H1 (cell line): ENCODE data around the gene ZDHHC17. TPM values are rescaled to one million over a fixed set of nuclear protein-coding genes. Genes with fewer than 3 reads are reported as not detected.
A peak's percentile ranks its signal among the peaks of the same experiment; 100 is the strongest.

Source experiments
- CTCF ChIA-PET: fragments of 300-600 bp; sonication (Branson Sonifier 250); formaldehyde crosslinking; loops from one replicate; lab custom pipeline; 2021; ENCODE audit not compliant: partially characterized antibody; lab: Charles Lee
- POLR2A ChIA-PET: fragments of 300-600 bp; sonication (Branson Sonifier 250); formaldehyde crosslinking; loops from one replicate; lab custom pipeline; 2021; ENCODE audit warnings: inconsistent platforms; ENCODE audit not compliant: partially characterized antibody; lab: Charles Lee
- DNase-seq, 2 experiments: peaks; one replicate each; pipeline versions ENCODE4 v3.0.0 to v3.0.0-alpha.2; 2010 to 2022; ENCODE audit warnings: low spot score in 2 of 2, low read depth in 1 of 2, mixed read lengths in 1 of 2
- FAIRE-seq: peaks from 2 replicates; lab custom pipeline; 2011; peaks lifted over from hg19 to GRCh38; lab: Jason Lieb, UNC
- H2AFZ ChIP-seq: 2 replicates; pipeline ENCODE4 v1.8.1; 2012; ENCODE audit warnings: low read length, inconsistent platforms
- H2AK5ac ChIP-seq: 2 replicates; pipeline ENCODE4 v1.6.1; 2013; ENCODE audit warnings: low read depth, low read length
- H2BK120ac ChIP-seq: replicated peaks from 2 replicates; pipeline ENCODE3; 2013; ENCODE audit warnings: low read depth, low read length, inconsistent platforms
- H2BK12ac ChIP-seq: 2 replicates; pipeline ENCODE4 v1.6.1; 2013; ENCODE audit warnings: low read depth, low read length
- H2BK15ac ChIP-seq: 2 replicates; pipeline ENCODE4 v1.6.1; 2013; ENCODE audit warnings: low read length
- H2BK20ac ChIP-seq: 2 replicates; pipeline ENCODE4 v1.6.1; 2013; ENCODE audit warnings: low read length
- H2BK5ac ChIP-seq: 2 replicates; pipeline ENCODE4 v1.6.1; 2013; ENCODE audit warnings: low read depth, low read length
- H3K14ac ChIP-seq: 2 replicates; pipeline ENCODE4 v1.6.1; 2013; ENCODE audit warnings: inconsistent platforms; ENCODE audit not compliant: insufficient read length
- H3K18ac ChIP-seq: 2 replicates; pipeline ENCODE4 v1.6.1; 2013; ENCODE audit warnings: low read length; ENCODE audit errors: extremely low read depth
- H3K23ac ChIP-seq: 2 replicates; pipeline ENCODE4 v1.6.1; 2013; ENCODE audit warnings: inconsistent platforms; ENCODE audit not compliant: insufficient read length
- H3K23me2 ChIP-seq: 2 replicates; pipeline ENCODE4 v1.6.1; 2013; ENCODE audit warnings: low read depth, low read length
- H3K27ac ChIP-seq: 2 replicates; pipeline ENCODE4 v1.6.1; 2011; ENCODE audit warnings: low read depth, low read length, inconsistent platforms
- H3K27me3 ChIP-seq, 4 experiments: replicated peaks in 1 of 4; 1 replicate in 1 of 4; 2 replicates in 3 of 4; pipeline versions ENCODE4 v1.6.1 to v1.8.1; 2011 to 2013; ENCODE audit warnings: low read length in 3 of 4, mild to moderate bottlenecking in 3 of 4, inconsistent platforms in 2 of 4, mixed read lengths in 2 of 4, moderate library complexity in 1 of 4; ENCODE audit not compliant: control insufficient read depth in 3 of 4, insufficient read depth in 3 of 4; ENCODE audit errors: extremely low read depth in 1 of 4
- H3K36me3 ChIP-seq, 4 experiments: 2 replicates each; pipeline versions ENCODE4 v1.6.1 to v1.8.1; 2011 to 2013; ENCODE audit warnings: mild to moderate bottlenecking in 4 of 4, low read length in 3 of 4, moderate library complexity in 2 of 4, control low read depth in 1 of 4, inconsistent platforms in 1 of 4; ENCODE audit not compliant: insufficient read depth in 4 of 4, control insufficient read depth in 2 of 4
- H3K4ac ChIP-seq: replicated peaks from 2 replicates; pipeline ENCODE3; 2013; ENCODE audit warnings: low read length, low read depth, mixed read lengths, inconsistent platforms; ENCODE audit not compliant: insufficient read length
- H3K4me1 ChIP-seq, 4 experiments: replicated peaks in 1 of 4; 1 replicate in 1 of 4; 2 replicates in 3 of 4; pipeline versions ENCODE4 v1.6.1 to v1.8.1; 2011 to 2013; ENCODE audit warnings: low read length in 3 of 4, inconsistent platforms in 2 of 4, mixed read lengths in 1 of 4; ENCODE audit not compliant: insufficient read depth in 4 of 4, control insufficient read depth in 3 of 4
- H3K4me2 ChIP-seq, 2 experiments: 2 replicates each; pipeline versions ENCODE4 v1.6.1 to v1.8.1; 2011 to 2013; ENCODE audit warnings: low read depth in 2 of 2, low read length in 2 of 2, control low read depth in 1 of 2, inconsistent platforms in 1 of 2, mild to moderate bottlenecking in 1 of 2; ENCODE audit not compliant: insufficient read depth in 1 of 2
- H3K4me3 ChIP-seq, 4 experiments: fragments of 200-600, 300-600 bp in 1 of 4; sonication (generic), shearing (Covaris generic), sonication (Bioruptor Twin) in 1 of 4; 2 replicates each; pipeline versions ENCODE4 v1.5.1 to v1.8.1; 2011 to 2016; ENCODE audit warnings: low read length in 4 of 4, low read depth in 3 of 4, control low read depth in 2 of 4, inconsistent platforms in 2 of 4, mild to moderate bottlenecking in 2 of 4, mixed read lengths in 1 of 4, moderate library complexity in 1 of 4; ENCODE audit not compliant: insufficient read depth in 2 of 4; ENCODE audit errors: extremely low read depth in 1 of 4
- H3K56ac ChIP-seq: replicated peaks from 2 replicates; pipeline ENCODE3; 2013; ENCODE audit warnings: low read depth, mild to moderate bottlenecking, mixed read lengths, low read length, inconsistent platforms; ENCODE audit not compliant: insufficient read length
- H3K79me1 ChIP-seq: 2 replicates; pipeline ENCODE4 v1.6.1; 2013; ENCODE audit warnings: low read depth, low read length, control low read depth
- H3K79me2 ChIP-seq, 2 experiments: 2 replicates each; pipeline versions ENCODE4 v1.6.1 to v1.8.1; 2012 to 2013; ENCODE audit warnings: low read length in 2 of 2, mild to moderate bottlenecking in 2 of 2, inconsistent platforms in 1 of 2; ENCODE audit not compliant: insufficient read depth in 2 of 2, control insufficient read depth in 1 of 2
- H3K9ac ChIP-seq, 4 experiments: replicated peaks in 1 of 4; 1 replicate in 1 of 4; 2 replicates in 3 of 4; pipeline versions ENCODE4 v1.6.1 to v1.8.1; 2011 to 2013; ENCODE audit warnings: low read depth in 3 of 4, low read length in 3 of 4, control low read depth in 2 of 4, mild to moderate bottlenecking in 2 of 4, moderate library complexity in 2 of 4, inconsistent platforms in 1 of 4; ENCODE audit errors: extremely low read depth in 1 of 4
- H3K9me3 ChIP-seq, 2 experiments: 2 replicates each; pipeline versions ENCODE4 v1.6.1 to v1.8.1; 2012 to 2013; ENCODE audit warnings: mild to moderate bottlenecking in 2 of 2, moderate library complexity in 2 of 2, control low read depth in 1 of 2, inconsistent platforms in 1 of 2, low read depth in 1 of 2, low read length in 1 of 2, mixed read lengths in 1 of 2; ENCODE audit not compliant: insufficient read depth in 2 of 2
- H4K20me1 ChIP-seq, 2 experiments: replicated peaks in 1 of 2; 2 replicates each; pipeline versions ENCODE3 to v1.8.1; 2011 to 2013; ENCODE audit warnings: inconsistent platforms in 2 of 2, low read length in 2 of 2, mild to moderate bottlenecking in 1 of 2; ENCODE audit not compliant: insufficient read depth in 2 of 2, control insufficient read depth in 1 of 2
- H4K5ac ChIP-seq: 2 replicates; pipeline ENCODE4 v1.6.1; 2013; ENCODE audit warnings: low read length, low read depth, mixed read lengths, inconsistent platforms; ENCODE audit not compliant: insufficient read length
- H4K8ac ChIP-seq: 2 replicates; pipeline ENCODE4 v1.8.0; 2013; ENCODE audit warnings: mild to moderate bottlenecking, moderate library complexity, low read length, inconsistent platforms; ENCODE audit not compliant: insufficient read depth; ENCODE audit errors: extremely low read depth
- H4K91ac ChIP-seq: replicated peaks from 2 replicates; pipeline ENCODE3; 2013; ENCODE audit warnings: low read length, mixed read lengths, inconsistent platforms; ENCODE audit not compliant: insufficient read length
- ATF3 ChIP-seq: IDR thresholded peaks from 2 replicates; pipeline ENCODE4 v1.6.1; 2011; ENCODE audit warnings: low read depth, mild to moderate bottlenecking, low read length; ENCODE audit not compliant: insufficient read depth
- CTBP2 ChIP-seq: IDR thresholded peaks from 2 replicates; pipeline ENCODE4 v1.7.0; 2011; ENCODE audit warnings: borderline replicate concordance, mild to moderate bottlenecking, moderate library complexity, mixed read lengths, low read length; ENCODE audit not compliant: insufficient read depth, insufficient read length
- E2F6 ChIP-seq: IDR thresholded peaks from 2 replicates; pipeline ENCODE4 v1.6.1; 2012; ENCODE audit warnings: inconsistent platforms
- HDAC2 ChIP-seq, 2 experiments: fragments of 300-600 bp in 1 of 2; sonication (generic) in 1 of 2; IDR thresholded peaks; 2 replicates each; pipeline ENCODE4 v1.6.1; 2011 to 2012; ENCODE audit warnings: low read depth in 2 of 2, low read length in 2 of 2, mild to moderate bottlenecking in 2 of 2, moderate library complexity in 2 of 2, borderline replicate concordance in 1 of 2, inconsistent platforms in 1 of 2
- POLR2AphosphoS5 ChIP-seq: IDR thresholded peaks from 2 replicates; pipeline ENCODE4 v1.6.1; 2011; ENCODE audit warnings: low read depth, low read length
- WGBS, 2 experiments: shearing (Covaris generic) in 1 of 2; methylation state at CpG; one replicate each; pipeline versions ENCODE4 v1.1.6 to v1.1.7; 2013 to 2015; ENCODE audit warnings: low lambda C conversion rate in 2 of 2, mixed read lengths in 2 of 2, inconsistent platforms in 1 of 2, low coverage in 1 of 2, missing lambda C conversion rate in 1 of 2; ENCODE audit not compliant: insufficient replicate concordance in 2 of 2, insufficient coverage in 1 of 2, insufficient read length in 1 of 2; ENCODE audit errors: extremely low coverage in 1 of 2, missing lambda C conversion rate in 1 of 2; 5-methylcytosine and 5-hydroxymethylcytosine counted together
- polyA plus RNA-seq, 7 experiments: library from polyadenylated mRNA; depleted of rRNA in 3 of 7; stranded (reverse) in 5 of 7; unstranded in 2 of 7; fragments of >200 nt in 5 of 7; fragments of 200-250 nt in 2 of 7; gene quantifications; 1 replicate in 5 of 7; 2 replicates in 1 of 7; 4 replicates in 1 of 7; pipeline versions ENCODE4 v1.2.1 to v1.2.3, GENCODE V29; 2011 to 2013; ENCODE audit warnings: missing spikeins in 2 of 7, mixed read lengths in 2 of 7
- total RNA-seq: library from RNA; stranded (reverse); fragmentation: NEBNext Ultra II Directional; extraction: Animal tissue kit (Norgen Biotek cat#: 25700); gene quantifications from 2 replicates; pipeline ENCODE4 v1.2.1, GENCODE V29; 2021

The ZDHHC17 gene
- total and polyA plus RNA-seq, 2 of the 8 experiments (the other 6 are each of a cell fraction or from before 2014, with no cell fraction given) = 27.6 to 28.9 TPM

GRCh38 chr12:76762601-76762980 lies 1.3 kb upstream of the ZDHHC17 start:
- ChIA-PET POLR2A (interaction anchor here (0.6 to 2.4 kb wide), 21 partner anchors 9 to 1385 kb away, joined by 3 to 15 read pairs (median 5); partner anchors contain the start of gene CSRP2), CTCF (interaction anchor here (0.6 to 8.2 kb wide), 7 partner anchors 21 to 477 kb away, joined by 3 to 41 read pairs (median 4); no protein-coding TSS in a partner anchor)
- H2AK5ac ChIP-seq = no peak overlapping the region
- peak overlapping the region; percentile 17 to 98 (median 58); a peak in 6 of 8 replicates for H3K4me3 ChIP-seq
- H2BK15ac ChIP-seq = no peak overlapping the region
- H3K27ac ChIP-seq = peak overlapping the region; percentile 62
- H3K27me3 ChIP-seq = no peaks in the 10 kb centered on the region
- H2BK12ac ChIP-seq = peak overlapping the region; percentile 3; the same call in 1 of the 2 replicates
- H3K9ac ChIP-seq = peak overlapping the region; percentile 31 to 70 (median 50); a peak in 6 of 7 replicates
- peaks cover 2 to 14% (median 7%) of the 10 kb centered on the region in 4 experiments; a peak in 6 of 7 replicates for H3K4me1 ChIP-seq
- H4K5ac ChIP-seq = peak overlapping the region; percentile 38
- H3K4ac ChIP-seq = no peak overlapping the region
- peaks cover 16 to 32% of the 10 kb centered on the region in 2 experiments for H3K79me2 ChIP-seq
- no peak overlapping the region for H3K56ac ChIP-seq
- H2BK120ac ChIP-seq = no peak overlapping the region
- no peak overlapping the region for H2BK20ac ChIP-seq
- no peak overlapping the region for H3K23ac ChIP-seq
- peak overlapping the region; percentile 1 for H4K91ac ChIP-seq
- H4K20me1 ChIP-seq = peaks cover 0 to 3% of the 10 kb centered on the region in 2 experiments
- H3K36me3 ChIP-seq = no peaks in the 10 kb centered on the region
- no peak overlapping the region for H2AFZ ChIP-seq
- 39% methylated on average over 8 of the region's 8 CpGs; no CpG with 5 or more reads in 1 of the 2 experiments for WGBS, 2 experiments
- no peak overlapping the region for H4K8ac ChIP-seq
- peaks cover 2% of the 10 kb centered on the region; the same call in 1 of the 2 replicates for H3K79me1 ChIP-seq
- no peaks in the 10 kb centered on the region for H3K9me3 ChIP-seq
- H2BK5ac ChIP-seq = peak overlapping the region; percentile 87; the same call in 1 of the 2 replicates
- no peak for DNase-seq
- peaks cover 3% of the 10 kb centered on the region for H3K23me2 ChIP-seq
- H3K18ac ChIP-seq = 0 out of 2 replicates have a peak overlapping the region, but pooled peaks have one; percentile 36
- H3K14ac ChIP-seq = no peak overlapping the region
- H3K4me2 ChIP-seq = peak overlapping the region; percentile 76 to 96
- no peak for FAIRE-seq
- TF ChIP-seq HDAC2 (IDR thresholded peaks at IDR 0.05; ENCODE audit: borderline replicate concordance in 1 of 2, low read depth in 2 of 2, low read length in 2 of 2) (no peak), E2F6 (peak; percentile 84), ATF3 (no peak), CTBP2 (no peak), POLR2AphosphoS5 (peak; percentile 77; the same call in 1 of the 2 replicates)
